T-helper 2 cell (primary cell): ENCODE measurements around the gene PTPRF.

Experiments
- DNase-seq, 5 experiments: peaks; one replicate each; pipeline versions ENCODE4 v3.0.0 to v3.0.0-alpha.2; 2012 to 2022

Gene PTPRF

GRCh38 chr1:43611950-43612349 is 81.3 kb downstream of the PTPRF start:
- no peak for DNase-seq

- no peak for DNase-seq
These were observed 81.7 kb downstream of the PTPRF start for GRCh38 chr1:43612406-43612805.

- DNase-seq: no peak
These were observed 82.6 kb downstream of the PTPRF start for GRCh38 chr1:43613075-43613942.

- no peak for DNase-seq
These were observed 83.5 kb downstream of the PTPRF start for GRCh38 chr1:43614211-43614610.

GRCh38 chr1:43614891-43615290 is 84.2 kb downstream of the PTPRF start:
- no peak for DNase-seq

- no peak for DNase-seq
These were observed 85.7 kb downstream of the PTPRF start for GRCh38 chr1:43616383-43616782.

- no peak for DNase-seq
These were observed 86.3 kb downstream of the PTPRF start for GRCh38 chr1:43617011-43617410.

- no peak for DNase-seq
These were observed 87.0 kb downstream of the PTPRF start for GRCh38 chr1:43617668-43618067.

GRCh38 chr1:43618521-43619313 is 88.0 kb downstream of the PTPRF start:
- DNase-seq: no peak

GRCh38 chr1:43619314-43619790 is 88.7 kb downstream of the PTPRF start:
- DNase-seq: no peak

- DNase-seq: no peak
These were observed 89.6 kb downstream of the PTPRF start for GRCh38 chr1:43619996-43620920.

- DNase-seq: no peak
These were observed 90.3 kb downstream of the PTPRF start for GRCh38 chr1:43620956-43621355.

- DNase-seq: no peak
These were observed 90.7 kb downstream of the PTPRF start for GRCh38 chr1:43621386-43621785.

- DNase-seq: no peak
These were observed 91.2 kb downstream of the PTPRF start for GRCh38 chr1:43621861-43622260.

GRCh38 chr1:43622471-43622870 is 91.8 kb downstream of the PTPRF start:
- no peak for DNase-seq

GRCh38 chr1:43622901-43623780 is 92.5 kb downstream of the PTPRF start:
- DNase-seq: no peak

GRCh38 chr1:43625063-43625780 is 94.5 kb downstream of the PTPRF start:
- no peak for DNase-seq

- DNase-seq: no peak
These were observed 101.5 kb downstream of the PTPRF start for GRCh38 chr1:43632135-43632670.

GRCh38 chr1:43634721-43635120 is 104.0 kb downstream of the PTPRF start:
- no peak for DNase-seq

- DNase-seq: no peak
These were observed 105.4 kb downstream of the PTPRF start for GRCh38 chr1:43636006-43636641.
